ENCODE measurements around the gene LRRN3. TPM values are rescaled to one million over a fixed set of nuclear protein-coding genes. Genes with fewer than 3 reads are reported as not detected.

LRRN3 gene
- total and polyA plus RNA-seq, 2 of the 8 experiments (the other 6 are each of a cell fraction or from before 2014, with no cell fraction given), result 0.20 to 0.32 TPM

DNA sequence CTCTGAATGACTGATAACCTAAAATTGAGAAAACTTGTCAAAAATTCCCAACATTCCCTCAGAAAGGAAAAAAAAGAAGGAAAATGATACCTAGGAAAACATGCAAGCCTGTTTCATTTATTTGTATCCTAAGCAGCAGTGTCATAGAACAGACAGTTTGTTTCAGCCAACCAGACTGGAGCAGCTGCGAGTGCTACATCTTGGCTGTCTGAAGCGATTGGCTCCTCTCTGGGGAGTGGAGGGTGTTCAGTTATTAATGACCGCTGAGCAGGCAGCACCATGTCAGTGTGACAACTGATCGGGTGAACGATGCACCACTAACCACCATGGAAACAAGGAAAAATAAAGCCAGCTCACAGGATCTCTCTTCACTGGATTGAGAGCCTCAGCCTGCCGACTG lies at the start of gene LRRN3 (continued):
- TF ChIP-seq, protein P1, sequence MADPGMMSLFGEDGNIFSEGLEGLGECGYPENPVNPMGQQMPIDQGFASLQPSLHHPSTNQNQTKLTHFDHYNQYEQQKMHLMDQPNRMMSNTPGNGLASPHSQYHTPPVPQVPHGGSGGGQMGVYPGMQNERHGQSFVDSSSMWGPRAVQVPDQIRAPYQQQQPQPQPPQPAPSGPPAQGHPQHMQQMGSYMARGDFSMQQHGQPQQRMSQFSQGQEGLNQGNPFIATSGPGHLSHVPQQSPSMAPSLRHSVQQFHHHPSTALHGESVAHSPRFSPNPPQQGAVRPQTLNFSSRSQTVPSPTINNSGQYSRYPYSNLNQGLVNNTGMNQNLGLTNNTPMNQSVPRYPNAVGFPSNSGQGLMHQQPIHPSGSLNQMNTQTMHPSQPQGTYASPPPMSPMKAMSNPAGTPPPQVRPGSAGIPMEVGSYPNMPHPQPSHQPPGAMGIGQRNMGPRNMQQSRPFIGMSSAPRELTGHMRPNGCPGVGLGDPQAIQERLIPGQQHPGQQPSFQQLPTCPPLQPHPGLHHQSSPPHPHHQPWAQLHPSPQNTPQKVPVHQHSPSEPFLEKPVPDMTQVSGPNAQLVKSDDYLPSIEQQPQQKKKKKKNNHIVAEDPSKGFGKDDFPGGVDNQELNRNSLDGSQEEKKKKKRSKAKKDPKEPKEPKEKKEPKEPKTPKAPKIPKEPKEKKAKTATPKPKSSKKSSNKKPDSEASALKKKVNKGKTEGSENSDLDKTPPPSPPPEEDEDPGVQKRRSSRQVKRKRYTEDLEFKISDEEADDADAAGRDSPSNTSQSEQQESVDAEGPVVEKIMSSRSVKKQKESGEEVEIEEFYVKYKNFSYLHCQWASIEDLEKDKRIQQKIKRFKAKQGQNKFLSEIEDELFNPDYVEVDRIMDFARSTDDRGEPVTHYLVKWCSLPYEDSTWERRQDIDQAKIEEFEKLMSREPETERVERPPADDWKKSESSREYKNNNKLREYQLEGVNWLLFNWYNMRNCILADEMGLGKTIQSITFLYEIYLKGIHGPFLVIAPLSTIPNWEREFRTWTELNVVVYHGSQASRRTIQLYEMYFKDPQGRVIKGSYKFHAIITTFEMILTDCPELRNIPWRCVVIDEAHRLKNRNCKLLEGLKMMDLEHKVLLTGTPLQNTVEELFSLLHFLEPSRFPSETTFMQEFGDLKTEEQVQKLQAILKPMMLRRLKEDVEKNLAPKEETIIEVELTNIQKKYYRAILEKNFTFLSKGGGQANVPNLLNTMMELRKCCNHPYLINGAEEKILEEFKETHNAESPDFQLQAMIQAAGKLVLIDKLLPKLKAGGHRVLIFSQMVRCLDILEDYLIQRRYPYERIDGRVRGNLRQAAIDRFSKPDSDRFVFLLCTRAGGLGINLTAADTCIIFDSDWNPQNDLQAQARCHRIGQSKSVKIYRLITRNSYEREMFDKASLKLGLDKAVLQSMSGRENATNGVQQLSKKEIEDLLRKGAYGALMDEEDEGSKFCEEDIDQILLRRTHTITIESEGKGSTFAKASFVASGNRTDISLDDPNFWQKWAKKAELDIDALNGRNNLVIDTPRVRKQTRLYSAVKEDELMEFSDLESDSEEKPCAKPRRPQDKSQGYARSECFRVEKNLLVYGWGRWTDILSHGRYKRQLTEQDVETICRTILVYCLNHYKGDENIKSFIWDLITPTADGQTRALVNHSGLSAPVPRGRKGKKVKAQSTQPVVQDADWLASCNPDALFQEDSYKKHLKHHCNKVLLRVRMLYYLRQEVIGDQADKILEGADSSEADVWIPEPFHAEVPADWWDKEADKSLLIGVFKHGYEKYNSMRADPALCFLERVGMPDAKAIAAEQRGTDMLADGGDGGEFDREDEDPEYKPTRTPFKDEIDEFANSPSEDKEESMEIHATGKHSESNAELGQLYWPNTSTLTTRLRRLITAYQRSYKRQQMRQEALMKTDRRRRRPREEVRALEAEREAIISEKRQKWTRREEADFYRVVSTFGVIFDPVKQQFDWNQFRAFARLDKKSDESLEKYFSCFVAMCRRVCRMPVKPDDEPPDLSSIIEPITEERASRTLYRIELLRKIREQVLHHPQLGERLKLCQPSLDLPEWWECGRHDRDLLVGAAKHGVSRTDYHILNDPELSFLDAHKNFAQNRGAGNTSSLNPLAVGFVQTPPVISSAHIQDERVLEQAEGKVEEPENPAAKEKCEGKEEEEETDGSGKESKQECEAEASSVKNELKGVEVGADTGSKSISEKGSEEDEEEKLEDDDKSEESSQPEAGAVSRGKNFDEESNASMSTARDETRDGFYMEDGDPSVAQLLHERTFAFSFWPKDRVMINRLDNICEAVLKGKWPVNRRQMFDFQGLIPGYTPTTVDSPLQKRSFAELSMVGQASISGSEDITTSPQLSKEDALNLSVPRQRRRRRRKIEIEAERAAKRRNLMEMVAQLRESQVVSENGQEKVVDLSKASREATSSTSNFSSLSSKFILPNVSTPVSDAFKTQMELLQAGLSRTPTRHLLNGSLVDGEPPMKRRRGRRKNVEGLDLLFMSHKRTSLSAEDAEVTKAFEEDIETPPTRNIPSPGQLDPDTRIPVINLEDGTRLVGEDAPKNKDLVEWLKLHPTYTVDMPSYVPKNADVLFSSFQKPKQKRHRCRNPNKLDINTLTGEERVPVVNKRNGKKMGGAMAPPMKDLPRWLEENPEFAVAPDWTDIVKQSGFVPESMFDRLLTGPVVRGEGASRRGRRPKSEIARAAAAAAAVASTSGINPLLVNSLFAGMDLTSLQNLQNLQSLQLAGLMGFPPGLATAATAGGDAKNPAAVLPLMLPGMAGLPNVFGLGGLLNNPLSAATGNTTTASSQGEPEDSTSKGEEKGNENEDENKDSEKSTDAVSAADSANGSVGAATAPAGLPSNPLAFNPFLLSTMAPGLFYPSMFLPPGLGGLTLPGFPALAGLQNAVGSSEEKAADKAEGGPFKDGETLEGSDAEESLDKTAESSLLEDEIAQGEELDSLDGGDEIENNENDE (IDR thresholded peaks at IDR 0.05; ENCODE audit: insufficient replicate concordance, low read length), result no peak
- no peak for TF ChIP-seq CEBPB (IDR thresholded peaks at IDR 0.05; ENCODE audit: low read depth, low read length)

Data from H1 (cell line).